Stomach (tissue), 9 donors: ENCODE results near the gene COG5. TPM values are rescaled to one million over a fixed set of nuclear protein-coding genes. Genes with fewer than 3 reads are reported as not detected.

ENCODE experiments used
- DNase-seq, 2 donors: peaks; one replicate each; pipeline versions ENCODE4 v3.0.0 to v3.0.0-alpha.2; 2013 to 2019
- H3K27ac ChIP-seq, 5 donors: fragments of 200-600 bp in 4 of 5; sonication (generic) in 4 of 5; one replicate each; pipeline ENCODE4 v1.5.1; 2013 to 2019; ENCODE audit warnings: mild to moderate bottlenecking in 1 of 5, moderate library complexity in 1 of 5
- H3K27me3 ChIP-seq, 3 donors: fragments of 200-600 bp; sonication (generic); one replicate each; pipeline ENCODE4 v1.5.1; 2017 to 2019; ENCODE audit warnings: mixed run types in 1 of 3
- H3K36me3 ChIP-seq, 4 donors: fragments of 200-600 bp; sonication (generic); 1 replicate in 3 of 4; 2 replicates in 1 of 4; pipeline ENCODE4 v1.5.1; 2016 to 2019
- H3K4me1 ChIP-seq, 4 donors: fragments of 200-600 bp; sonication (generic); one replicate each; pipeline ENCODE4 v1.5.1; 2016 to 2019
- H3K4me3 ChIP-seq, 4 donors: fragments of 200-600 bp; sonication (generic) in 3 of 4; one replicate each; pipeline ENCODE4 v1.5.1; 2016 to 2019; ENCODE audit warnings: mild to moderate bottlenecking in 1 of 4
- H3K9me3 ChIP-seq, 4 donors: fragments of 200-600 bp; sonication (generic); one replicate each; pipeline ENCODE4 v1.5.1; 2016 to 2019
- CTCF ChIP-seq, 7 experiments: fragments of 450-650 bp in 4 of 7; fragments of 200-600 bp in 3 of 7; sonication (generic) in 3 of 7; IDR thresholded peaks; one replicate each; pipeline ENCODE4 v1.5.1; 2016 to 2019; ENCODE audit warnings: antibody characterized with exemption in 7 of 7, control low read depth in 2 of 7, mild to moderate bottlenecking in 1 of 7
- EP300 ChIP-seq: sonication (generic); formaldehyde crosslinking; IDR thresholded peaks from one replicate; pipeline ENCODE4 v1.6.1; 2017; ENCODE audit warnings: antibody characterized with exemption
- POLR2A ChIP-seq, 4 donors: fragments of 450-650 bp; IDR thresholded peaks; one replicate each; pipeline ENCODE4 v1.6.1; 2016; ENCODE audit warnings: antibody characterized with exemption in 4 of 4, control low read depth in 2 of 4, mild to moderate bottlenecking in 1 of 4, moderate library complexity in 1 of 4
- POLR2AphosphoS5 ChIP-seq, 3 donors: sonication (generic); formaldehyde crosslinking; IDR thresholded peaks; one replicate each; pipeline ENCODE4 v1.6.1; 2016; ENCODE audit warnings: antibody characterized with exemption in 3 of 3
- WGBS, 5 donors: extraction: QIAGEN DNeasy Blood & Tissue Kit in 3 of 5; methylation state at CpG; one replicate each; pipeline versions ENCODE4 v1.1.5 to v1.1.7; 2013 to 2018; 5-methylcytosine and 5-hydroxymethylcytosine counted together
- intact Hi-C: fragments of 100-400 bp; cut with DNase I; formaldehyde crosslinking; loops from one replicate; pipeline ENCODE4 v1.15.1; 2023; ENCODE audit warnings: low total_unique reads
- polyA plus RNA-seq, 3 donors: library from polyadenylated mRNA; stranded (reverse); fragments of 200-250 nt; gene quantifications; one replicate each; pipeline ENCODE4 v1.2.3, GENCODE V29; 2013
- total RNA-seq, 5 donors: library from RNA; depleted of rRNA; stranded (reverse); fragments of >200 nt; gene quantifications; one replicate each; pipeline versions ENCODE4 v1.1.0 to v1.2.3, GENCODE V29; 2014 to 2016
- donor health status: healthy with polysubstance abuse.
- donor health status: Bipolar disorder and iron deficiency.
- donor health status: healthy.

The COG5 gene
- total and polyA plus RNA-seq, 8 donors = 5.2 to 285 (median 17.1) TPM

- H3K27ac ChIP-seq = no peak overlapping the region
- intact Hi-C loops = no loop called here
- TF ChIP-seq POLR2A (IDR thresholded peaks at IDR 0.05) (no peak), POLR2AphosphoS5 (IDR thresholded peaks at IDR 0.05) (no peak), CTCF (IDR thresholded peaks at IDR 0.05) (no peak), EP300 (no peak)
- DNase-seq = no peak
- no peaks in the 10 kb centered on the region for H3K27me3 ChIP-seq
- H3K9me3 ChIP-seq = no peaks in the 10 kb centered on the region
- peaks cover 0 to 17% (median 8%) of the 10 kb centered on the region in 4 donors for H3K4me1 ChIP-seq
- H3K36me3 ChIP-seq = no peaks in the 10 kb centered on the region
- no peak overlapping the region for H3K4me3 ChIP-seq
- 49 to 71% (median 64%) methylated on average over 8 of the region's 8 CpGs for WGBS, 5 donors
Observed at GRCh38 chr7:107390916-107391315, 172.8 kb downstream of the COG5 start.

- peaks cover 0 to 17% (median 8%) of the 10 kb centered on the region in 4 donors for H3K4me1 ChIP-seq
- H3K4me3 ChIP-seq = no peak overlapping the region
- H3K27ac ChIP-seq = no peak overlapping the region
- H3K27me3 ChIP-seq = no peaks in the 10 kb centered on the region
- WGBS, 5 donors = 96 to 97% (median 97%) methylated on average over 8 of the region's 8 CpGs
- intact Hi-C loops = no loop called here
- TF ChIP-seq EP300 (no peak), CTCF (IDR thresholded peaks at IDR 0.05) (no peak), POLR2A (IDR thresholded peaks at IDR 0.05) (no peak), POLR2AphosphoS5 (IDR thresholded peaks at IDR 0.05) (no peak)
- no peaks in the 10 kb centered on the region for H3K9me3 ChIP-seq
- DNase-seq = no peak
- H3K36me3 ChIP-seq = no peaks in the 10 kb centered on the region
Observed at GRCh38 chr7:107388604-107389003, 175.1 kb downstream of the COG5 start.

- H3K4me3 ChIP-seq = no peak overlapping the region
- 48 to 64% (median 61%) methylated on average over 6 of the region's 6 CpGs for WGBS, 5 donors
- H3K36me3 ChIP-seq = no peaks in the 10 kb centered on the region
- peaks cover 0 to 17% (median 8%) of the 10 kb centered on the region in 4 donors for H3K4me1 ChIP-seq
- no peak for DNase-seq
- peak overlapping the region in 1 of 5 donors; percentile 2 for H3K27ac ChIP-seq
- intact Hi-C loops = no loop called here
- H3K27me3 ChIP-seq = no peaks in the 10 kb centered on the region
- H3K9me3 ChIP-seq = no peaks in the 10 kb centered on the region
- TF ChIP-seq POLR2AphosphoS5 (IDR thresholded peaks at IDR 0.05) (no peak), POLR2A (IDR thresholded peaks at IDR 0.05) (no peak), EP300 (no peak), CTCF (IDR thresholded peaks at IDR 0.05) (no peak)
Observed at GRCh38 chr7:107387573-107388219, 176.0 kb downstream of the COG5 start.

GRCh38 chr7:107387128-107387527 lies 176.6 kb downstream of the COG5 start:
- Histone ChIP-seq H3K4me1 (peaks cover 0 to 17% (median 8%) of the 10 kb centered on the region in 4 donors), H3K9me3 (no peaks in the 10 kb centered on the region), H3K27ac (peak overlapping the region in 2 of 5 donors; percentile 2 to 8), H3K4me3 (no peak overlapping the region), H3K36me3 (no peaks in the 10 kb centered on the region), H3K27me3 (no peaks in the 10 kb centered on the region)
- 50 to 74% (median 60%) methylated on average over 6 of the region's 6 CpGs for WGBS, 5 donors
- intact Hi-C loops = no loop called here
- peak in 1 of 2 donors; percentile 66 for DNase-seq
- no peak for TF ChIP-seq EP300
- no peak for TF ChIP-seq POLR2A (IDR thresholded peaks at IDR 0.05)
- TF ChIP-seq CTCF (IDR thresholded peaks at IDR 0.05) = no peak
- no peak for TF ChIP-seq POLR2AphosphoS5 (IDR thresholded peaks at IDR 0.05)
